ENCODE data around the gene ATG4D.
"Not testable (repeated sequence)": the region's sequence is repeated elsewhere in the genome, so short reads cannot be mapped to it uniquely, and the experiment has no call there.

ATG4D gene

GRCh38 chr19:10544242-10544752 lies 593 bp downstream of the ATG4D start:
- H3K4me3 ChIP-seq (ENCODE audit: low read length): peak overlapping the region; percentile 93
- H3K9ac ChIP-seq (ENCODE audit: low read depth, low read length): peak overlapping the region; percentile 98
- H3K9me3 ChIP-seq (replicated peaks; ENCODE audit: low read length): no peaks in the 10 kb centered on the region
- peak overlapping the region; percentile 98 for H3K4me2 ChIP-seq (ENCODE audit: low read length)
- H3K36me3 ChIP-seq (ENCODE audit: insufficient read depth, low read length): peaks cover 15% of the 10 kb centered on the region
- H3K27me3 ChIP-seq (ENCODE audit: control insufficient read depth, insufficient read depth, low read length): peaks cover under 1% of the 10 kb centered on the region
- H3K4me1 ChIP-seq (ENCODE audit: control insufficient read depth, insufficient read depth, low read length): peaks cover 12% of the 10 kb centered on the region

DNA sequence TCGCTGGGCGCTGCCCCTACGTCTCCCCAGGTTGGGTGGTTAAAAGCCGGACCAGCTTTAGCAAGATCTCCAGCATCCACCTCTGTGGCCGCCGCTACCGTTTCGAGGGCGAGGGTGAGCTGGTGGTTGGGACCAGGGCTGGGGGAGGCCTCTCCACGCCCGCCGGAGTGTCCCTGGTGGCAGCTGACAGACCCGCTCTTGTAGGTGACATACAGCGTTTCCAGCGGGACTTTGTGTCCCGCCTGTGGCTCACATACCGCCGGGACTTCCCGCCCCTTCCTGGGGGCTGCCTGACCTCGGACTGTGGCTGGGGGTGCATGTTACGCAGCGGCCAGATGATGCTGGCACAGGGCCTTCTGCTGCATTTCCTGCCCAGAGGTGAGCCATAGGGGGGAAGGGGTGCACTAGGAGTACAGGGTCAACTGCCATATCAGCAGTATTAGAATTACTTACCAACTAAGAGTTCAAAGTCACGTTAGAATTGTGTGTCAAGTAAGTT lies 1.1 kb downstream of the ATG4D start:
- H3K4me3 ChIP-seq (ENCODE audit: low read length): peak overlapping the region; percentile 93
- no peaks in the 10 kb centered on the region for H3K9me3 ChIP-seq (replicated peaks; ENCODE audit: low read length)
- H3K4me1 ChIP-seq (ENCODE audit: control insufficient read depth, insufficient read depth, low read length): peaks cover 12% of the 10 kb centered on the region
- H3K36me3 ChIP-seq (ENCODE audit: insufficient read depth, low read length): peaks cover 15% of the 10 kb centered on the region
- peak overlapping the region; percentile 98 for H3K4me2 ChIP-seq (ENCODE audit: low read length)
- H3K9ac ChIP-seq (ENCODE audit: low read depth, low read length): peak overlapping the region; percentile 98
- H3K27me3 ChIP-seq (ENCODE audit: control insufficient read depth, insufficient read depth, low read length): no peaks in the 10 kb centered on the region

DNA sequence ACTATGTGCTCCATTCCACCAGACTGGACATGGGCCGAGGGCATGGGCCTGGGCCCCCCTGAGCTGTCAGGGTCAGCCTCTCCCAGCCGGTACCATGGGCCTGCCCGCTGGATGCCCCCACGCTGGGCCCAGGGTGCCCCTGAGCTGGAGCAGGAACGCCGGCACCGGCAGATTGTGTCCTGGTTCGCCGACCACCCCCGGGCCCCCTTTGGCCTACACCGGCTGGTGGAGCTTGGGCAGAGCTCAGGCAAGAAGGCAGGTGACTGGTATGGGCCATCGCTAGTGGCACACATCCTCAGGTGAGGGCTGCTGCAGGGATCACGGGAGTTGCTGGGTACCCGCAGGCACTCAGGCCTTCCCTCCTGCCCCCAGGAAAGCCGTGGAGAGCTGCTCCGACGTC lies 3.1 kb downstream of the ATG4D start:
- Histone ChIP-seq H3K27me3 (ENCODE audit: control insufficient read depth, insufficient read depth, low read length) (no peaks in the 10 kb centered on the region), H3K9ac (ENCODE audit: low read depth, low read length) (no peak overlapping the region), H3K36me3 (ENCODE audit: insufficient read depth, low read length) (peaks cover 19% of the 10 kb centered on the region)

GRCh38 chr19:10548746-10549276 lies 5.1 kb downstream of the ATG4D start:
- no peak overlapping the region for H3K4me3 ChIP-seq (ENCODE audit: low read length)
- H3K9ac ChIP-seq (ENCODE audit: low read depth, low read length): no peak overlapping the region
- peaks cover 39% of the 10 kb centered on the region for H3K36me3 ChIP-seq (ENCODE audit: insufficient read depth, low read length)
- no peak overlapping the region for H3K4me2 ChIP-seq (ENCODE audit: low read length)
- peaks cover 9% of the 10 kb centered on the region for H3K4me1 ChIP-seq (ENCODE audit: control insufficient read depth, insufficient read depth, low read length)
- H3K27me3 ChIP-seq (ENCODE audit: control insufficient read depth, insufficient read depth, low read length): no peaks in the 10 kb centered on the region
- no peaks in the 10 kb centered on the region for H3K9me3 ChIP-seq (replicated peaks; ENCODE audit: low read length)

More for the DNA sequence above, 3.1 kb downstream of the ATG4D start:
- H3K4me3 ChIP-seq (ENCODE audit: low read length): no peak overlapping the region
- H3K9me3 ChIP-seq (replicated peaks; ENCODE audit: low read length): no peaks in the 10 kb centered on the region
- no peak overlapping the region for H3K4me2 ChIP-seq (ENCODE audit: low read length)
- peaks cover 12% of the 10 kb centered on the region for H3K4me1 ChIP-seq (ENCODE audit: control insufficient read depth, insufficient read depth, low read length)

GRCh38 chr19:10549733-10550132 lies 6.0 kb downstream of the ATG4D start:
- H3K4me3 ChIP-seq (ENCODE audit: low read length): no peak overlapping the region
- H3K36me3 ChIP-seq (ENCODE audit: insufficient read depth, low read length): peaks cover 48% of the 10 kb centered on the region
- no peak overlapping the region for H3K4me2 ChIP-seq (ENCODE audit: low read length)

DNA sequence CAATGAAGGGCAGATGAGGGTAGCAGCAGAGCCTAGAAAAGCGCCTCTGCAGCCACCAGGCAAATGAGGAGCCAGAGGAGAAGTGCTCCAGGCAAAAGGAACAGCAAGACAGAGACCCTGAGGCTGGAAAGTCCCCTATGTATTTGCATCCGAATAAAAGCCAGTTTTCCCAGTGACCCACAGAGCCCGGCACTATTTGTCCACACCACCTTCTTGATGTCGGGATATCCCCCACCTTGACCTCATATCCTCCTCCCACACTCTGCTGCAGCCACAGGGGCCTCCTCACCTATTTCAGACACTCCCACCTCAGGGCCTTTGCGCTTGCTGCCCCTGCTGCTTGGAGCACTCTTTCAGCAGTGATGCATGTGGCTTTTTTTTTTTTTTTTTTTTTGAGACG lies 6.6 kb downstream of the ATG4D start:
- Histone ChIP-seq H3K4me1 (ENCODE audit: control insufficient read depth, insufficient read depth, low read length) (no peaks in the 10 kb centered on the region), H3K9ac (ENCODE audit: low read depth, low read length) (no peak overlapping the region), H3K27me3 (ENCODE audit: control insufficient read depth, insufficient read depth, low read length) (no peaks in the 10 kb centered on the region), H3K9me3 (replicated peaks; ENCODE audit: low read length) (no peaks in the 10 kb centered on the region), H3K36me3 (ENCODE audit: insufficient read depth, low read length) (peaks cover 53% of the 10 kb centered on the region), H3K4me3 (ENCODE audit: low read length) (no peak overlapping the region), H3K4me2 (ENCODE audit: low read length) (no peak overlapping the region)

More at GRCh38 chr19:10549733-10550132, 6.0 kb downstream of the ATG4D start:
- H3K9me3 ChIP-seq (replicated peaks; ENCODE audit: low read length): no peaks in the 10 kb centered on the region
- peaks cover 5% of the 10 kb centered on the region for H3K4me1 ChIP-seq (ENCODE audit: control insufficient read depth, insufficient read depth, low read length)
- H3K27me3 ChIP-seq (ENCODE audit: control insufficient read depth, insufficient read depth, low read length): no peaks in the 10 kb centered on the region
- no peak overlapping the region for H3K9ac ChIP-seq (ENCODE audit: low read depth, low read length)

GRCh38 chr19:10551006-10551405 lies 7.3 kb downstream of the ATG4D start:
- peaks cover 60% of the 10 kb centered on the region for H3K36me3 ChIP-seq (ENCODE audit: insufficient read depth, low read length)
- H3K9me3 ChIP-seq (replicated peaks; ENCODE audit: low read length); H3K4me3 ChIP-seq (ENCODE audit: low read length); H3K27me3 ChIP-seq (ENCODE audit: control insufficient read depth, insufficient read depth, low read length); H3K4me2 ChIP-seq (ENCODE audit: low read length); H3K9ac ChIP-seq (ENCODE audit: low read depth, low read length); H3K4me1 ChIP-seq (ENCODE audit: control insufficient read depth, insufficient read depth, low read length): not testable (repeated sequence)

- no peak overlapping the region for H3K9ac ChIP-seq (ENCODE audit: low read depth, low read length)
- H3K36me3 ChIP-seq (ENCODE audit: insufficient read depth, low read length): peaks cover 59% of the 10 kb centered on the region
- H3K4me3 ChIP-seq (ENCODE audit: low read length): no peak overlapping the region
- no peaks in the 10 kb centered on the region for H3K4me1 ChIP-seq (ENCODE audit: control insufficient read depth, insufficient read depth, low read length)
- H3K27me3 ChIP-seq (ENCODE audit: control insufficient read depth, insufficient read depth, low read length): no peaks in the 10 kb centered on the region
- H3K4me2 ChIP-seq (ENCODE audit: low read length): no peak overlapping the region
- no peaks in the 10 kb centered on the region for H3K9me3 ChIP-seq (replicated peaks; ENCODE audit: low read length)
Measured at GRCh38 chr19:10551698-10552301, 8.1 kb downstream of the ATG4D start.

DNA sequence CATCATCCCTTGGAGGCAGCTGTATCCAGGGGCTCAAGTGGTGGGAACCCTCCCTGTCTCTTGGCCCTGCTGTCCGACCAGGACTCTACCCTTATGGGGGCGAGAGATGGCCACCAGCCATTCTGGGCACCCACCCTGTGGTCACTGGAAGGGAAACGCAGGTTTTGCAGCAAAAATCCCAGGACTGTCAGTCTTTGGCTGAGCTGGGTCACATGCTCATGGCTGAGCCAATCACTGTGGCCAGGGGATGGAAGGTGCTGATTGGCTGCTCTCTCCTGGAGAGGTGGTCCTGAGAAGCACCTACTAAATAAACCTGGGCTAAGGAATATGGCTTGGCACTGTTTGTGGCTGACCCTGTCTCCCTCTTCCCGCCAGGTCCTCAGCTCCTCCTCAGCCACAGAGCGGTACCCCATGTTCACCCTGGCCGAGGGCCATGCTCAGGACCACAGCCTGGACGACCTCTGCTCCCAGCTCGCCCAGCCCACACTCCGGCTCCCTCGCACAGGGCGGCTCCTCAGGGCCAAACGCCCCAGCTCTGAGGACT lies 8.9 kb downstream of the ATG4D start:
- no peak overlapping the region for H3K4me2 ChIP-seq (ENCODE audit: low read length)
- H3K4me3 ChIP-seq (ENCODE audit: low read length): no peak overlapping the region
- H3K36me3 ChIP-seq (ENCODE audit: insufficient read depth, low read length): peaks cover 57% of the 10 kb centered on the region
- H3K4me1 ChIP-seq (ENCODE audit: control insufficient read depth, insufficient read depth, low read length): no peaks in the 10 kb centered on the region
- no peak overlapping the region for H3K9ac ChIP-seq (ENCODE audit: low read depth, low read length)
- no peaks in the 10 kb centered on the region for H3K9me3 ChIP-seq (replicated peaks; ENCODE audit: low read length)
- no peaks in the 10 kb centered on the region for H3K27me3 ChIP-seq (ENCODE audit: control insufficient read depth, insufficient read depth, low read length)

DNA sequence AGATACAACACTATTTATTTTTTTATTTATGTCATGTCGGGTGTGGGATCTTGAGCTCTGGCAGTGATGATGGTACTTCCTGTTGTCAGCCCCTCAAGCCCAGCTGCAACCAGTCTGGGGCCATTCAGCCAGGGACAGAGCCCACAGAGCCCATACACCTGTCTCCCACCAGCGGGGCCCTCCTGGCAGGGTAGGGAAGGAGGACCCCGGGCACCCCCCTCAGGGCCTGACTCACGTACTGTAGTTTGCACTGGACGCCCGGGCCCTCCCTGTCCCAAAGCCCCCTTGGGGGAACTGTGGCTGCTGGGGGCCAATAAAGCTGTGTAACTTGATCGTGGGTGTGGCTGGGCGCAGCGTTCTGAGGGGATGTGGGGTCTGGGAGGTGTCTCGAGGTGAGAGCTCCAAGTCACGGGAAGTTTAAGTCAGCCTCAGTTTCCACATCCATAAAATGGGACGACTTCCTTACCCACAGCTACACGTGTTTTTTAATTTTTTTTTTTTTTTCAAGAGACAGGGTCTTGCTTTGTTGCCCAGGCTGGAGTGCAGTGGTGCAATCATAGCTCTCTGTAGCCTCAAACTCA lies 9.5 kb downstream of the ATG4D start:
- H3K4me1 ChIP-seq (ENCODE audit: control insufficient read depth, insufficient read depth, low read length): no peaks in the 10 kb centered on the region
- peaks cover 63% of the 10 kb centered on the region for H3K36me3 ChIP-seq (ENCODE audit: insufficient read depth, low read length)

DNA sequence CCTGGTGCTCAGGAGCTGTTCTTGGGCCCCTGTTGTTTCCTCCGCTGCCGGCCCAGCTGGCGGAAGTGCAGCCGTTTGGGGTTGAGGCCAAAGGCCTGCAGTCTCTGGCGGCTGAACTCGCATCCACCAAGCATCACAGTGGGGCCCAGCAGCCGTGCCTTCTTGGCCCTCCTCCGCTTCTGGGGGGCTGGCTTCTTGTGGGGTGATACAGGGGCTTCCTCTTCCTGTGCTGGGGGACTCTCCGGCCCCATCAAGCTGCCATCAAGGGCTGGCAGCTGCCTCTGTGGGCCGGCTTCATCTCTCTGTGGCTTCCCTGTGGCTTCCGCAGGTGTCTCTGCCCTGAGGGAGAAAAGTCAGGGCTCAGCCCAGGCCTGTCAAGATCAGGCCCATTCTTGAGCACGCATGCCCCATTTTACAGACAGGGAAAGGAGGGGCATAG lies 10.3 kb downstream of the ATG4D start:
- peaks cover 59% of the 10 kb centered on the region for H3K36me3 ChIP-seq (ENCODE audit: insufficient read depth, low read length)
- no peak overlapping the region for H3K4me2 ChIP-seq (ENCODE audit: low read length)
- no peak overlapping the region for H3K9ac ChIP-seq (ENCODE audit: low read depth, low read length)
- H3K27me3 ChIP-seq (ENCODE audit: control insufficient read depth, insufficient read depth, low read length): no peaks in the 10 kb centered on the region
- H3K4me1 ChIP-seq (ENCODE audit: control insufficient read depth, insufficient read depth, low read length): no peaks in the 10 kb centered on the region
- no peak overlapping the region for H3K4me3 ChIP-seq (ENCODE audit: low read length)
- H3K9me3 ChIP-seq (replicated peaks; ENCODE audit: low read length): no peaks in the 10 kb centered on the region

More for the DNA sequence above, 9.5 kb downstream of the ATG4D start:
- H3K4me3 ChIP-seq (ENCODE audit: low read length): no peak overlapping the region
- no peak overlapping the region for H3K9ac ChIP-seq (ENCODE audit: low read depth, low read length)
- H3K9me3 ChIP-seq (replicated peaks; ENCODE audit: low read length): no peaks in the 10 kb centered on the region
- H3K27me3 ChIP-seq (ENCODE audit: control insufficient read depth, insufficient read depth, low read length): no peaks in the 10 kb centered on the region
- H3K4me2 ChIP-seq (ENCODE audit: low read length): no peak overlapping the region
